HPDE6-E6E7 (cell line): Measurements from ENCODE around the gene NUP133.
A peak's percentile ranks its signal among the peaks of the same experiment; 100 is the strongest.
"Not testable (repeated sequence)": the region's sequence is repeated elsewhere in the genome, so short reads cannot be mapped to it uniquely, and the experiment has no call there.

ENCODE experiments used
- DNase-seq: peaks from one replicate; pipeline ENCODE4 v3.0.0; 2011; ENCODE audit warnings: missing footprints; ENCODE audit errors: extremely low spot score

Gene NUP133

GRCh38 chr1:229418586-229418985 lies 89.6 kb downstream of the NUP133 start:
- DNase-seq, result not testable (repeated sequence)

- not testable (repeated sequence) for DNase-seq
Observed at GRCh38 chr1:229412810-229413209, 95.3 kb downstream of the NUP133 start.

GRCh38 chr1:229412056-229412455 lies 96.1 kb downstream of the NUP133 start:
- DNase-seq, result no peak

GRCh38 chr1:229411434-229412055 lies 96.6 kb downstream of the NUP133 start:
- DNase-seq, result no peak

GRCh38 chr1:229410692-229411433 lies 97.3 kb downstream of the NUP133 start:
- peak; percentile 62 for DNase-seq

- DNase-seq, result no peak
Observed at GRCh38 chr1:229410370-229410691, 97.8 kb downstream of the NUP133 start.

GRCh38 chr1:229409616-229410369 lies 98.3 kb downstream of the NUP133 start:
- no peak for DNase-seq

GRCh38 chr1:229408458-229409037 lies 99.6 kb downstream of the NUP133 start:
- DNase-seq, result no peak

GRCh38 chr1:229407206-229408026 lies 100.7 kb downstream of the NUP133 start:
- no peak for DNase-seq

- no peak for DNase-seq
Observed at GRCh38 chr1:229406798-229407197, 101.3 kb downstream of the NUP133 start.

GRCh38 chr1:229403573-229403972 lies 104.6 kb downstream of the NUP133 start:
- DNase-seq, result no peak

GRCh38 chr1:229402993-229403392 lies 105.1 kb downstream of the NUP133 start:
- no peak for DNase-seq

GRCh38 chr1:229402329-229402728 lies 105.8 kb downstream of the NUP133 start:
- not testable (repeated sequence) for DNase-seq

GRCh38 chr1:229397762-229398161 lies 110.4 kb downstream of the NUP133 start:
- no peak for DNase-seq

- no peak for DNase-seq
Observed at GRCh38 chr1:229396585-229397206, 111.4 kb downstream of the NUP133 start.

- not testable (repeated sequence) for DNase-seq
Observed at GRCh38 chr1:229394517-229394916, 113.6 kb downstream of the NUP133 start.

- DNase-seq, result no peak
Observed at GRCh38 chr1:229392936-229393335, 115.2 kb downstream of the NUP133 start.
